Endothelial cell of umbilical vein (primary cell): ENCODE measurements around the gene SDC3. TPM values are rescaled to one million over a fixed set of nuclear protein-coding genes. Genes with fewer than 3 reads are reported as not detected.

Experiments used
- BruUV-seq: library from RNA; stranded (reverse); fragments of 400-500 nt; replicated peaks from 2 replicates; lab custom pipeline; 2021; lab: Mats Ljungman, UMichigan
- CTCF ChIA-PET: fragments of 300-600, 350-600 bp; sonication (Branson Sonifier 250); formaldehyde crosslinking; loops from one replicate; lab custom pipeline; 2021; ENCODE audit warnings: antibody characterized with exemption, inconsistent platforms; lab: Charles Lee
- POLR2A ChIA-PET: fragments of 300-600, 350-600 bp; sonication (Branson Sonifier 250); formaldehyde crosslinking; loops from one replicate; lab custom pipeline; 2021; ENCODE audit warnings: antibody characterized with exemption, inconsistent platforms; lab: Charles Lee
- DNase-seq: peaks from one replicate; pipeline ENCODE4 v3.0.0-alpha.2; 2011; ENCODE audit warnings: low read depth, low spot score
- FAIRE-seq: peaks from 2 replicates; lab custom pipeline; 2011; peaks lifted over from hg19 to GRCh38; lab: Jason Lieb, UNC
- H2AFZ ChIP-seq: 2 replicates; pipeline ENCODE4 v1.6.0; 2012; ENCODE audit warnings: low read depth, low read length, control low read depth, inconsistent platforms
- H3K27ac ChIP-seq: 2 replicates; pipeline ENCODE4 v1.5.1; 2011; ENCODE audit warnings: low read depth, mild to moderate bottlenecking, control low read depth, low read length, moderate library complexity; ENCODE audit not compliant: insufficient read depth
- H3K27me3 ChIP-seq, 2 experiments: 2 replicates each; pipeline versions ENCODE4 v1.6.0 to v1.6.1; 2011; ENCODE audit warnings: low read length in 2 of 2, mixed read lengths in 1 of 2; ENCODE audit not compliant: control insufficient read depth in 2 of 2, insufficient read depth in 2 of 2
- H3K36me3 ChIP-seq, 2 experiments: 2 replicates in 1 of 2; 3 replicates in 1 of 2; pipeline ENCODE4 v1.5.1; 2011; ENCODE audit warnings: low read length in 2 of 2, mild to moderate bottlenecking in 1 of 2, moderate library complexity in 1 of 2; ENCODE audit not compliant: control insufficient read depth in 2 of 2, insufficient read depth in 2 of 2; ENCODE audit errors: extremely low read depth in 1 of 2
- H3K4me1 ChIP-seq: 3 replicates; pipeline ENCODE4 v1.5.1; 2011; ENCODE audit warnings: mild to moderate bottlenecking, low read length; ENCODE audit not compliant: control insufficient read depth, insufficient read depth; ENCODE audit errors: extremely low read depth
- H3K4me2 ChIP-seq: 2 replicates; pipeline ENCODE4 v1.6.1; 2011; ENCODE audit warnings: low read length, control low read depth, mixed read lengths; ENCODE audit not compliant: insufficient read depth
- H3K4me3 ChIP-seq, 3 experiments: fragments of 200-600 bp in 1 of 3; sonication (generic), shearing (Covaris generic) in 1 of 3; replicated peaks in 1 of 3; 2 replicates each; pipeline ENCODE4 v1.5.1; 2011 to 2016; ENCODE audit warnings: control low read depth in 3 of 3, low read length in 3 of 3, mild to moderate bottlenecking in 2 of 3, inconsistent platforms in 1 of 3, low read depth in 1 of 3, moderate library complexity in 1 of 3; ENCODE audit not compliant: insufficient read depth in 1 of 3
- H3K79me2 ChIP-seq: 2 replicates; pipeline ENCODE4 v1.6.0; 2012; ENCODE audit warnings: low read length, inconsistent platforms; ENCODE audit not compliant: control insufficient read depth, insufficient read depth
- H3K9ac ChIP-seq: replicated peaks from 2 replicates; pipeline ENCODE3; 2011; ENCODE audit warnings: low read length, control low read depth; ENCODE audit not compliant: insufficient read depth; ENCODE audit errors: extremely low read depth
- H3K9me1 ChIP-seq: replicated peaks from 3 replicates; pipeline ENCODE4 v1.6.0; 2011; ENCODE audit warnings: mild to moderate bottlenecking, low read length; ENCODE audit not compliant: control insufficient read depth, insufficient read depth; ENCODE audit errors: extremely low read depth
- H3K9me3 ChIP-seq: replicated peaks from 2 replicates; pipeline ENCODE4 v1.5.1; 2012; ENCODE audit warnings: low read length, inconsistent platforms; ENCODE audit not compliant: control insufficient read depth, insufficient read depth
- H4K20me1 ChIP-seq: replicated peaks from 2 replicates; pipeline ENCODE3; 2011; ENCODE audit warnings: mild to moderate bottlenecking, low read length; ENCODE audit not compliant: control insufficient read depth, insufficient read depth; ENCODE audit errors: extremely low read depth
- CTCF ChIP-seq, 2 donors: IDR thresholded peaks; 1 replicate in 1 of 2; 2 replicates in 1 of 2; pipeline ENCODE4 v1.5.1; 2011; ENCODE audit warnings: low read length in 2 of 2, mild to moderate bottlenecking in 2 of 2, moderate library complexity in 2 of 2, control low read depth in 1 of 2, inconsistent platforms in 1 of 2, low read depth in 1 of 2; ENCODE audit not compliant: insufficient read depth in 1 of 2; ENCODE audit errors: extremely low read depth in 1 of 2
- EZH2 ChIP-seq: IDR thresholded peaks from 2 replicates; pipeline ENCODE4 v1.6.1; 2012; ENCODE audit warnings: borderline replicate concordance, low read depth, mild to moderate bottlenecking, moderate library complexity, low read length, inconsistent platforms; ENCODE audit not compliant: severe bottlenecking
- FOS ChIP-seq: IDR thresholded peaks from 2 replicates; pipeline ENCODE4 v1.6.1; 2011; ENCODE audit warnings: mild to moderate bottlenecking, low read length, moderate library complexity, borderline replicate concordance; ENCODE audit not compliant: insufficient read depth
- GATA2 ChIP-seq: IDR thresholded peaks from 2 replicates; pipeline ENCODE4 v1.7.0; 2011; ENCODE audit warnings: low read depth, mild to moderate bottlenecking, moderate library complexity, mixed read lengths, low read length; ENCODE audit not compliant: insufficient read length, insufficient read depth
- JUN ChIP-seq: IDR thresholded peaks from 2 replicates; pipeline ENCODE4 v1.6.1; 2011; ENCODE audit warnings: borderline replicate concordance, low read depth; ENCODE audit not compliant: insufficient read length, insufficient read depth
- MAX ChIP-seq: IDR thresholded peaks from 2 replicates; pipeline ENCODE4 v1.6.1; 2011; ENCODE audit not compliant: insufficient read depth, insufficient read length
- MYC ChIP-seq: IDR thresholded peaks from one replicate; pipeline ENCODE4 v1.6.1; 2011; ENCODE audit warnings: mild to moderate bottlenecking, low read depth, low read length
- POLR2A ChIP-seq: IDR thresholded peaks from 2 replicates; pipeline ENCODE4 v1.6.1; 2012; ENCODE audit warnings: low read depth, mild to moderate bottlenecking, control low read depth, low read length
- POLR2AphosphoS5 ChIP-seq: IDR thresholded peaks from 2 replicates; pipeline ENCODE4 v1.6.1; 2012; ENCODE audit warnings: low read depth, mild to moderate bottlenecking, control low read depth, low read length, moderate library complexity; ENCODE audit not compliant: insufficient read depth
- dilution Hi-C: fragments of 300-500 bp; cut with MboI; formaldehyde crosslinking; loops from one replicate; pipeline ENCODE4 v1.15.0; 2019; ENCODE audit warnings: low sequenced_read_pairs; ENCODE audit not compliant: extremely low pct_ligation_motif_present
- intact Hi-C: fragments of 100-400 bp; cut with micrococcal nuclease; formaldehyde crosslinking; loops from one replicate; pipeline ENCODE4 v1.10.0; 2022
- polyA plus RNA-seq, 4 experiments: library from polyadenylated mRNA; depleted of rRNA in 3 of 4; stranded (reverse) in 3 of 4; unstranded in 1 of 4; fragments of >200 nt; gene quantifications; 2 replicates each; pipeline versions ENCODE4 v1.2.1 to v1.2.3, GENCODE V29; 2011 to 2012; ENCODE audit warnings: missing spikeins in 1 of 4
- total RNA-seq: library from RNA; stranded (reverse); gene quantifications from 2 replicates; pipeline ENCODE4 v1.2.3, GENCODE V29; 2021

Gene SDC3
- total and polyA plus RNA-seq, 2 donors (not counting 3 experiments of a cell fraction or from before 2014, with no cell fraction given): 7.1 to 25.9 TPM

GRCh38 chr1:30848130-30848529, 60.4 kb downstream of the SDC3 start:
- Histone ChIP-seq H3K4me1 (peaks cover 16% of the 10 kb centered on the region), H3K9me3 (no peaks in the 10 kb centered on the region), H3K79me2 (no peaks in the 10 kb centered on the region), H3K27me3 (peaks cover 21 to 24% of the 10 kb centered on the region in 2 experiments), H3K9me1 (no peaks in the 10 kb centered on the region), H4K20me1 (no peaks in the 10 kb centered on the region), H3K4me2 (no peak overlapping the region), H2AFZ (no peak overlapping the region), H3K4me3 (no peak overlapping the region), H3K27ac (no peak overlapping the region), H3K9ac (no peak overlapping the region), H3K36me3 (no peaks in the 10 kb centered on the region)
- BruUV-seq: no TSS peak
- ChIA-PET POLR2A (interaction anchor here (2.7 kb wide), 1 partner anchor 24 kb away, joined by 9 read pairs; no protein-coding TSS in a partner anchor), CTCF (interaction anchor here (1.1 to 2.4 kb wide), 8 partner anchors 16 to 129 kb away, joined by 3 to 18 read pairs (median 6); no protein-coding TSS in a partner anchor)
- TF ChIP-seq JUN: no peak
- TF ChIP-seq MYC: no peak
- no peak for TF ChIP-seq CTCF (IDR thresholded peaks at IDR 0.05; ENCODE audit: extremely low read depth in 1 of 2, insufficient read depth in 1 of 2, low read depth in 1 of 2, low read length in 2 of 2)
- no peak for TF ChIP-seq MAX
- TF ChIP-seq POLR2AphosphoS5: no peak
- no peak for TF ChIP-seq FOS
- TF ChIP-seq EZH2: no peak
- TF ChIP-seq GATA2: no peak
- TF ChIP-seq POLR2A: no peak
- dilution Hi-C loops: no loop called here
- intact Hi-C loops: no loop called here
- no peak for FAIRE-seq
- DNase-seq: no peak
